ENCODE measurements around the gene CTSC. TPM values are rescaled to one million over a fixed set of nuclear protein-coding genes. Genes with fewer than 3 reads are reported as not detected.

CTSC gene
- total RNA-seq (2011; cell fraction: chromatin; rRNA removed; ENCODE audit: low replicate concordance) = 294 and 379 TPM in 2 replicates
- total RNA-seq (2011; cell fraction: nucleolus; rRNA removed) = 320 and 363 TPM in 2 replicates
- 387 and 390 TPM in 2 replicates for total RNA-seq (2011; cell fraction: nucleoplasm; rRNA removed)
- total RNA-seq (2014; rRNA removed) (113 and 115 TPM in 2 replicates), total RNA-seq (2014; rRNA removed; fragmentation: Illumina TruSeq; extraction: Trizol) (187 and 206 TPM in 2 replicates), total RNA-seq (2015; rRNA removed; fragmentation: Illumina TruSeq; extraction: Trizol) (201 and 205 TPM in 2 replicates), total RNA-seq (2021) (162 and 170 TPM in 2 replicates), polyA plus RNA-seq (2011; rRNA removed) (148 and 304 TPM in 2 replicates), polyA plus RNA-seq (2014; fragmentation: Illumina TruSeq; extraction: Trizol) (148 and 160 TPM in 2 replicates), polyA plus RNA-seq (2014; fragmentation: Nextera tagmentation; extraction: Ambion mirVana) (100 to 1,000 TPM; 350 to 403 TPM), polyA plus RNA-seq (2014; rRNA removed) (137 and 141 TPM in 2 replicates), polyA minus RNA-seq (2011; rRNA and poly(A)+ RNA removed) (161 and 254 TPM in 2 replicates), Bru-seq, nascent RNA (percentile 97 among the genes with signal in this experiment), BruChase-seq, experiment 1, labeled RNA remaining after a 2-hour chase (percentile 94 among the genes with signal in this experiment), BruChase-seq, experiment 2, labeled RNA remaining after a 6-hour chase (percentile 93 among the genes with signal in this experiment)
- polyA plus RNA-seq (2011; cell fraction: cytosol; rRNA removed) = 120 and 135 TPM in 2 replicates
- 81.1 and 102 TPM in 2 replicates for polyA plus RNA-seq (2011; cell fraction: nucleus; rRNA removed)
- polyA plus RNA-seq (2012) = 217 and 283 TPM in 2 replicates
- polyA minus RNA-seq (2011; cell fraction: cytosol; rRNA and poly(A)+ RNA removed) = 100 and 143 TPM in 2 replicates
- 156 and 191 TPM in 2 replicates for polyA minus RNA-seq (2011; cell fraction: nucleus; rRNA and poly(A)+ RNA removed)
- long read RNA-seq, experiment 1, full-length matches to known transcripts = 122 of 180 reads
- long read RNA-seq, experiment 1, partial matches to known transcripts = 22 of 180 reads
- long read RNA-seq, experiment 1, other reads (novel, unspliced or antisense) = 36 of 180 reads
- long read RNA-seq, experiment 2, full-length matches to known transcripts = 119 of 143 reads
- long read RNA-seq, experiment 2, partial matches to known transcripts = 9 of 143 reads
- long read RNA-seq, experiment 2, other reads (novel, unspliced or antisense) = 15 of 143 reads
- long read RNA-seq, experiment 3, full-length matches to known transcripts = 148 of 173 reads
- long read RNA-seq, experiment 3, partial matches to known transcripts = 5 of 173 reads
- long read RNA-seq, experiment 3, other reads (novel, unspliced or antisense) = 20 of 173 reads

GRCh38 chr11:88337181-88337986 is at the start of gene CTSC:
Gene CTSC (minus strand): TSS chr11:88337736. CDS start chr11:88337672, 64 bp downstream.
- H3K9ac ChIP-seq (ENCODE audit: insufficient read depth in 1 of 2, low read depth in 2 of 2, low read length in 2 of 2) = peak within 1 kb of the TSS; percentile 87 to 99
- no peaks in the 10 kb centered on the region for H3K9me3 ChIP-seq (replicated peaks; ENCODE audit: control insufficient read depth, insufficient read depth, low read depth, low read length)
- ChIA-PET POLR2A (interaction anchor here (0.5 to 5.0 kb wide), 7 partner anchors 9 to 940 kb away, joined by 3 to 40 read pairs (median 5); no protein-coding TSS in a partner anchor), CTCF (ENCODE audit: low intra/inter-chr PET ratio) (interaction anchor here (0.6 kb wide), 1 partner anchor 76 kb away, joined by 3 read pairs; no protein-coding TSS in a partner anchor)
- H3K4me3 ChIP-seq = peak within 1 kb of the TSS; percentile 76
- intact Hi-C loops (cut with micrococcal nuclease) (loop anchor here (2.0 to 5.0 kb wide), 2 partner anchors 19 to 145 kb away; no protein-coding TSS in a partner anchor), in situ Hi-C loops (cut with MboI) (no loop called here)
- H4K20me1 ChIP-seq (replicated peaks; ENCODE audit: control insufficient read depth, insufficient read depth, low read length) = no peaks in the 10 kb centered on the region
- peak within 1 kb of the TSS; percentile 89 for H3K4me2 ChIP-seq (ENCODE audit: insufficient read depth, low read length)
- H2AFZ ChIP-seq (ENCODE audit: low read depth, low read length) = peak within 1 kb of the TSS; percentile 88
- DNase-seq (ENCODE audit: extremely low read depth in 1 of 4, low spot score in 3 of 4) (peak; percentile 90 to 98 (median 92)), ATAC-seq (peak; percentile 87), FAIRE-seq (peak; percentile 11)
- no TSS peak for BruUV-seq (replicated peaks)
- peaks cover 3 to 18% of the 10 kb centered on the region in 2 experiments; a peak in 4 of 5 replicates for H3K4me1 ChIP-seq (replicated peaks in 1 of 2; ENCODE audit: control insufficient read depth in 2 of 2, insufficient read depth in 2 of 2, low read length in 2 of 2)
- H3K9me1 ChIP-seq (ENCODE audit: control insufficient read depth, insufficient read depth, low read length) = no peaks in the 10 kb centered on the region
- no peaks in the 10 kb centered on the region for H3K27me3 ChIP-seq (ENCODE audit: control insufficient read depth in 2 of 2, insufficient read depth in 2 of 2, low read length in 2 of 2)
- H3K27ac ChIP-seq (ENCODE audit: extremely low read depth, low read depth, low read length) = peak within 1 kb of the TSS; percentile 88
- H3K36me3 ChIP-seq (ENCODE audit: control insufficient read depth, insufficient read depth, low read length) = peaks cover 34% of the 10 kb centered on the region
- under 1% methylated on average over 50 of the region's 54 CpGs for WGBS (ENCODE audit: insufficient coverage, low coverage, missing lambda C conversion rate)
- H3K79me2 ChIP-seq (ENCODE audit: control insufficient read depth, insufficient read depth, low read length) = peaks cover 77% of the 10 kb centered on the region
- TF ChIP-seq ZNF311 (CRISPR knock-in tag; IDR thresholded peaks at IDR 0.05) (no peak), NR2C2 (CRISPR knock-in tag; IDR thresholded peaks at IDR 0.05) (peak; percentile 74), NR2C2 (tag; IDR thresholded peaks at IDR 0.05) (0 out of 2 replicates have a peak, but pooled peaks have one; percentile 6), TAF7 (tag; IDR thresholded peaks at IDR 0.05) (peak; percentile 43; the same call in 1 of the 2 replicates), HMGN3 (IDR thresholded peaks at IDR 0.05; ENCODE audit: borderline replicate concordance, extremely low read depth, insufficient read length, low read depth, low read length) (peak; percentile 89), GTF2B (IDR thresholded peaks at IDR 0.05; ENCODE audit: extremely low read depth, insufficient read length) (peak; percentile 77), MTA2 (IDR thresholded peaks at IDR 0.05; ENCODE audit: low read depth) (peak; percentile 3; the same call in 1 of the 2 replicates), ZNF282 (CRISPR knock-in tag; IDR thresholded peaks at IDR 0.05) (0 out of 2 replicates have a peak, but pooled peaks have one; percentile 47), NFIC (IDR thresholded peaks at IDR 0.05) (0 out of 2 replicates have a peak, but pooled peaks have one; percentile 35), ZBTB1 (CRISPR knock-in tag; IDR thresholded peaks at IDR 0.05; ENCODE audit: borderline replicate concordance, low read depth) (peak; percentile 69; the same call in 1 of the 2 replicates), SIRT6 (IDR thresholded peaks at IDR 0.05; ENCODE audit: low read depth, low read length) (no peak), ZNF146 (CRISPR knock-in tag; IDR thresholded peaks at IDR 0.05; ENCODE audit: unreplicated experiment) (no peak), HMGXB4 (CRISPR knock-in tag; IDR thresholded peaks at IDR 0.05) (peak; percentile 87)

Measured in K562 (cell line).